HCT116 (cell line): Measurements from ENCODE around the gene RPL29. TPM values are rescaled to one million over a fixed set of nuclear protein-coding genes. Genes with fewer than 3 reads are reported as not detected.
A peak's percentile ranks its signal among the peaks of the same experiment; 100 is the strongest.

Source experiments
- ATAC-seq: fragments of 200-7000 bp; cut with Tn5 transposase; 2 replicates; pipeline ENCODE4 v1.9.1; 2020; ENCODE audit warnings: mild to moderate bottlenecking, moderate library complexity
- BruUV-seq: library from RNA; stranded (reverse); fragments of 400-500 nt; replicated peaks from 2 replicates; lab custom pipeline; 2021; lab: Mats Ljungman, UMichigan
- CTCF ChIA-PET: fragments of 300-600 bp; sonication (Branson Sonifier 250); formaldehyde crosslinking; loops from one replicate; lab custom pipeline; 2021; ENCODE audit warnings: antibody characterized with exemption; lab: Charles Lee
- POLR2A ChIA-PET: fragments of 300-600, 350-600 bp; sonication (Branson Sonifier 250); formaldehyde crosslinking; loops from one replicate; lab custom pipeline; 2021; ENCODE audit warnings: antibody characterized with exemption; lab: Charles Lee
- RAD21 ChIA-PET, 2 experiments: fragments of 300-600 bp; sonication (Branson Sonifier 250); formaldehyde crosslinking; loops; one replicate each; lab custom pipeline; 2023; ENCODE audit warnings: low total read pairs in 2 of 2; ENCODE audit not compliant: uncharacterized antibody in 2 of 2, unreplicated experiment in 2 of 2, low non-redundant PET in 1 of 2; lab: Charles Lee
- DNase-seq: peaks from one replicate; pipeline ENCODE4 v3.0.0-alpha.2; 2010; ENCODE audit warnings: low read depth, low spot score
- H2AFZ ChIP-seq: fragments of 200-600 bp; shearing (Covaris generic), sonication (generic); 2 replicates; pipeline ENCODE4 v1.6.1; 2017; ENCODE audit warnings: low read depth, mixed run types, mixed read lengths, antibody characterized with exemption, low read length; ENCODE audit not compliant: poor library complexity, severe bottlenecking
- H3K27ac ChIP-seq: 2 replicates; pipeline ENCODE4 v1.5.1; 2012; ENCODE audit warnings: low read depth, low read length
- H3K27me3 ChIP-seq: fragments of 200-600 bp; sonication (generic); 2 replicates; pipeline ENCODE4 v1.6.1; 2016; ENCODE audit warnings: mixed run types, low read length, mixed read lengths; ENCODE audit not compliant: insufficient read depth
- H3K36me3 ChIP-seq, 2 experiments: fragments of 200-500 bp in 1 of 2; fragments of 200-600 bp in 1 of 2; sonication (Bioruptor generic) in 1 of 2; sonication (generic) in 1 of 2; 2 replicates each; pipeline versions ENCODE4 v1.5.1 to v1.6.1; 2014 to 2016; ENCODE audit warnings: low read length in 2 of 2, inconsistent platforms in 1 of 2, mixed read lengths in 1 of 2, mixed run types in 1 of 2; ENCODE audit not compliant: insufficient read depth in 2 of 2, control insufficient read depth in 1 of 2
- H3K4me1 ChIP-seq, 2 experiments: fragments of 200-600 bp in 1 of 2; sonication (generic) in 1 of 2; 2 replicates each; pipeline versions ENCODE4 v1.5.1 to v1.6.1; 2012 to 2017; ENCODE audit warnings: low read length in 2 of 2, inconsistent platforms in 1 of 2, mild to moderate bottlenecking in 1 of 2, mixed read lengths in 1 of 2, mixed run types in 1 of 2, moderate library complexity in 1 of 2; ENCODE audit not compliant: insufficient read depth in 2 of 2, control insufficient read depth in 1 of 2
- H3K4me2 ChIP-seq: fragments of 200-600 bp; sonication (generic); 2 replicates; pipeline ENCODE4 v1.6.1; 2017; ENCODE audit warnings: mixed run types, low read length, mixed read lengths
- H3K4me3 ChIP-seq, 2 experiments: fragments of 200-600 bp in 1 of 2; sonication (generic) in 1 of 2; replicated peaks in 1 of 2; 2 replicates each; pipeline ENCODE4 v1.5.1; 2011 to 2016; ENCODE audit warnings: low read length in 2 of 2, control low read depth in 1 of 2, low read depth in 1 of 2, mild to moderate bottlenecking in 1 of 2, mixed read lengths in 1 of 2, mixed run types in 1 of 2
- H3K79me2 ChIP-seq: fragments of 200-600 bp; sonication (generic); 2 replicates; pipeline ENCODE4 v1.6.1; 2017; ENCODE audit warnings: mild to moderate bottlenecking, mixed run types, low read length, moderate library complexity, mixed read lengths; ENCODE audit not compliant: insufficient read depth
- H3K9ac ChIP-seq: fragments of 200-600 bp; sonication (generic); 2 replicates; pipeline ENCODE4 v1.6.1; 2016; ENCODE audit warnings: low read length, mixed read lengths
- H3K9me2 ChIP-seq: fragments of 200-600 bp; sonication (generic), shearing (Covaris generic); 2 replicates; pipeline ENCODE4 v1.6.1; 2017; ENCODE audit warnings: mixed run types, mild to moderate bottlenecking, moderate library complexity; ENCODE audit not compliant: insufficient read depth
- H3K9me3 ChIP-seq, 2 experiments: fragments of 200-500 bp in 1 of 2; fragments of 200-600 bp in 1 of 2; sonication (Bioruptor generic) in 1 of 2; sonication (generic) in 1 of 2; 2 replicates each; pipeline ENCODE4 v1.6.1; 2014 to 2017; ENCODE audit warnings: low read length in 2 of 2, mixed read lengths in 2 of 2, inconsistent platforms in 1 of 2, low read depth in 1 of 2, mild to moderate bottlenecking in 1 of 2, mixed run types in 1 of 2, moderate library complexity in 1 of 2; ENCODE audit not compliant: control insufficient read depth in 1 of 2, insufficient read depth in 1 of 2
- H4K20me1 ChIP-seq: fragments of 200-600 bp; sonication (generic), shearing (Covaris generic); 2 replicates; pipeline ENCODE4 v1.6.1; 2017; ENCODE audit warnings: mixed run types, mild to moderate bottlenecking, moderate library complexity; ENCODE audit not compliant: insufficient read depth
- ATF3 ChIP-seq: IDR thresholded peaks from 2 replicates; pipeline ENCODE4 v1.6.1; 2012
- CBX3 ChIP-seq: IDR thresholded peaks from 2 replicates; pipeline ENCODE4 v1.6.1; 2012; ENCODE audit warnings: low read depth
- CTCF ChIP-seq, 3 experiments: fragments of 200-600 bp in 1 of 3; sonication (generic) in 1 of 3; IDR thresholded peaks in 2 of 3; conservative IDR thresholded peaks in 1 of 3; 2 replicates each; pipeline ENCODE4 v1.5.1; 2012 to 2017; ENCODE audit warnings: low read depth in 2 of 3, low read length in 2 of 3, antibody characterized with exemption in 1 of 3, borderline replicate concordance in 1 of 3, control low read depth in 1 of 3, mild to moderate bottlenecking in 1 of 3, mixed read lengths in 1 of 3, mixed run types in 1 of 3, moderate library complexity in 1 of 3; ENCODE audit not compliant: insufficient read depth in 1 of 3
- ELF1 ChIP-seq: IDR thresholded peaks from 2 replicates; pipeline ENCODE4 v1.6.1; 2012; ENCODE audit warnings: low read depth, borderline replicate concordance
- EZH2phosphoT487 ChIP-seq: fragments of 200-600 bp; IDR thresholded peaks from 2 replicates; pipeline ENCODE4 v1.6.1; 2018; ENCODE audit warnings: antibody characterized with exemption, borderline replicate concordance
- JUND ChIP-seq: IDR thresholded peaks from 2 replicates; pipeline ENCODE4 v1.6.1; 2012
- POLR2A ChIP-seq: IDR thresholded peaks from 2 replicates; pipeline ENCODE4 v1.7.0; 2011; ENCODE audit warnings: borderline replicate concordance; ENCODE audit not compliant: insufficient read depth, insufficient read length; ENCODE audit errors: extremely low read depth
- POLR2AphosphoS5 ChIP-seq: IDR thresholded peaks from 2 replicates; pipeline ENCODE4 v1.6.1; 2011; ENCODE audit warnings: mild to moderate bottlenecking, low read depth, low read length, moderate library complexity
- RAD21 ChIP-seq: IDR thresholded peaks from 2 replicates; pipeline ENCODE4 v1.6.1; 2012; ENCODE audit warnings: low read depth, mild to moderate bottlenecking
- SRF ChIP-seq: IDR thresholded peaks from 2 replicates; pipeline ENCODE4 v1.6.1; 2012; ENCODE audit warnings: low read depth
- TCF7L2 ChIP-seq: IDR thresholded peaks from 2 replicates; pipeline ENCODE4 v1.7.0; 2011; ENCODE audit warnings: borderline replicate concordance, inconsistent platforms; ENCODE audit not compliant: insufficient read depth, insufficient read length; ENCODE audit errors: extremely low read depth
- ZBTB33 ChIP-seq: IDR thresholded peaks from 2 replicates; pipeline ENCODE4 v1.6.1; 2011; ENCODE audit warnings: mild to moderate bottlenecking, low read length, moderate library complexity; ENCODE audit not compliant: insufficient replicate concordance; ENCODE audit errors: extremely low read depth
- ZFX ChIP-seq: fragments of 450-650 bp; IDR thresholded peaks from 2 replicates; pipeline ENCODE4 v1.6.1; 2017
- ZNF274 ChIP-seq: fragments of 200-500 bp; sonication (Bioruptor generic); IDR thresholded peaks from 2 replicates; pipeline ENCODE4 v1.6.1; 2014; ENCODE audit warnings: mild to moderate bottlenecking, low read depth, low read length, inconsistent platforms
- intact Hi-C: fragments of 100-400 bp; cut with micrococcal nuclease; formaldehyde crosslinking; loops from 2 replicates; pipeline ENCODE4 v1.10.0; 2022
- total RNA-seq: library from RNA; stranded (reverse); gene quantifications from one replicate; pipeline ENCODE4 v1.2.1, GENCODE V29; 2021; ENCODE audit not compliant: unreplicated experiment

The RPL29 gene
- total RNA-seq, 1 experiment from 2014 or later = 1,880 TPM

GRCh38 chr3:51966922-51967383 lies 28.7 kb downstream of the RPL29 start:
- ATAC-seq (peak; percentile 46), DNase-seq (no peak)
- Histone ChIP-seq H3K4me3 (peak overlapping the region; percentile 61 to 67), H3K9ac (peak overlapping the region; percentile 74), H3K36me3 (peaks cover 5 to 18% of the 10 kb centered on the region in 2 experiments; a peak in 2 of 4 replicates), H3K9me2 (no peaks in the 10 kb centered on the region), H3K27ac (peak overlapping the region; percentile 81), H3K79me2 (peaks cover 28% of the 10 kb centered on the region), H3K4me2 (peak overlapping the region; percentile 90), H4K20me1 (0 out of 2 replicates have a peak, but pooled peaks cover 4% of the 10 kb centered on the region), H3K27me3 (no peaks in the 10 kb centered on the region), H2AFZ (no peak overlapping the region), H3K9me3 (no peaks in the 10 kb centered on the region), H3K4me1 (peaks cover 23 to 52% of the 10 kb centered on the region in 2 experiments)
- intact Hi-C loops = no loop called here
- peak; percentile 46; the same call in 1 of the 2 replicates for TF ChIP-seq ZFX
- TF ChIP-seq EZH2phosphoT487 = no peak
- RAD21 ChIA-PET = no interaction called here
- CTCF ChIA-PET = interaction anchor here (0.6 to 1.7 kb wide), 3 partner anchors 8 to 25 kb away, joined by 4 to 6 read pairs (median 5); partner anchors contain the start of genes ABHD14A, PARP3 and RRP9
- POLR2A ChIA-PET = interaction anchor here (1.2 kb wide), 1 partner anchor 24 kb away, joined by 4 read pairs; no protein-coding TSS in a partner anchor
- BruUV-seq = no TSS peak

- Histone ChIP-seq H3K9ac (peak overlapping the region; percentile 74), H4K20me1 (0 out of 2 replicates have a peak, but pooled peaks cover 4% of the 10 kb centered on the region), H3K79me2 (peaks cover 23% of the 10 kb centered on the region), H3K27me3 (no peaks in the 10 kb centered on the region), H3K4me3 (peak overlapping the region; percentile 61 to 67), H3K27ac (peak overlapping the region; percentile 81), H2AFZ (no peak overlapping the region), H3K4me1 (peaks cover 23 to 49% of the 10 kb centered on the region in 2 experiments), H3K36me3 (peaks cover 3 to 15% of the 10 kb centered on the region in 2 experiments; a peak in 2 of 4 replicates), H3K4me2 (peak overlapping the region; percentile 90), H3K9me3 (no peaks in the 10 kb centered on the region), H3K9me2 (no peaks in the 10 kb centered on the region)
- no peak for DNase-seq
- intact Hi-C loops = no loop called here
- TF ChIP-seq ELF1 (no peak), ZNF274 (no peak), POLR2AphosphoS5 (no peak), CTCF (IDR thresholded peaks at IDR 0.05 in 2 of 3, conservative IDR thresholded peaks at IDR 0.05 in 1 of 3; ENCODE audit: borderline replicate concordance in 1 of 3, insufficient read depth in 1 of 3, low read depth in 2 of 3, low read length in 2 of 3) (no peak), TCF7L2 (no peak), JUND (no peak), SRF (no peak), POLR2A (no peak), ATF3 (no peak), RAD21 (no peak), CBX3 (no peak), ZBTB33 (no peak)
- CTCF ChIA-PET = interaction anchor here (0.6 to 1.7 kb wide), 4 partner anchors 8 to 25 kb away, joined by 4 to 6 read pairs (median 4); partner anchors contain the start of genes ABHD14A, ABHD14B, PARP3 and RRP9
- BruUV-seq = no TSS peak
- RAD21 ChIA-PET = no interaction called here
- ATAC-seq = no peak; the same call in 1 of the 2 replicates
- POLR2A ChIA-PET = no interaction called here
These were observed 29.2 kb downstream of the RPL29 start for GRCh38 chr3:51966486-51966885.
